Activated T-cell treated with anti-CD3 and anti-CD28 coated beads, Interleukin-2, amount 50 U/mL, for 72 hours (primary cell): Measurements from ENCODE around the gene GIT2. TPM values are rescaled to one million over a fixed set of nuclear protein-coding genes. Genes with fewer than 3 reads are reported as not detected.
"Not testable (repeated sequence)": the region's sequence is repeated elsewhere in the genome, so short reads cannot be mapped to it uniquely, and the experiment has no call there.

Experiments
- ATAC-seq, 2 donors: fragments of 150-1000 bp; cut with Tn5 transposase; replicated peaks in 1 of 2; 2 replicates each; pipeline ENCODE4 v1.10.0; 2021; ENCODE audit warnings: moderate library complexity in 2 of 2, mild to moderate bottlenecking in 1 of 2
- DNase-seq, 2 donors: peaks; one replicate each; pipeline ENCODE4 v3.0.0; 2021 to 2022; ENCODE audit warnings: mixed read lengths in 1 of 2
- H3K27ac Mint-ChIP-seq: one replicate; pipeline ENCODE4 v1.8.0; 2022; ENCODE audit warnings: mild to moderate bottlenecking, moderate library complexity, mixed read lengths
- H3K27me3 Mint-ChIP-seq: one replicate; pipeline ENCODE4 v1.8.0; 2022; ENCODE audit warnings: low read depth, mixed read lengths
- H3K36me3 Mint-ChIP-seq, 2 donors: one replicate each; pipeline ENCODE4 v1.8.0; 2022; ENCODE audit warnings: mixed read lengths in 2 of 2, mild to moderate bottlenecking in 1 of 2; ENCODE audit not compliant: insufficient read depth in 2 of 2
- H3K4me1 Mint-ChIP-seq: one replicate; pipeline ENCODE4 v1.8.0; 2022; ENCODE audit warnings: low read depth, mixed read lengths
- H3K4me3 Mint-ChIP-seq, 2 donors: one replicate each; pipeline ENCODE4 v1.8.0; 2022; ENCODE audit warnings: mild to moderate bottlenecking in 2 of 2, mixed read lengths in 2 of 2, moderate library complexity in 2 of 2
- H3K9me3 Mint-ChIP-seq, 2 donors: one replicate each; pipeline ENCODE4 v1.8.0; 2022; ENCODE audit warnings: mixed read lengths in 2 of 2
- total RNA-seq, 2 donors: library from RNA; stranded (reverse); gene quantifications; one replicate each; pipeline ENCODE4 v1.2.3, GENCODE V29; 2022

GIT2 gene
- total RNA-seq, 2 donors from 2014 or later, result 70.0 to 74.9 TPM

DNA sequence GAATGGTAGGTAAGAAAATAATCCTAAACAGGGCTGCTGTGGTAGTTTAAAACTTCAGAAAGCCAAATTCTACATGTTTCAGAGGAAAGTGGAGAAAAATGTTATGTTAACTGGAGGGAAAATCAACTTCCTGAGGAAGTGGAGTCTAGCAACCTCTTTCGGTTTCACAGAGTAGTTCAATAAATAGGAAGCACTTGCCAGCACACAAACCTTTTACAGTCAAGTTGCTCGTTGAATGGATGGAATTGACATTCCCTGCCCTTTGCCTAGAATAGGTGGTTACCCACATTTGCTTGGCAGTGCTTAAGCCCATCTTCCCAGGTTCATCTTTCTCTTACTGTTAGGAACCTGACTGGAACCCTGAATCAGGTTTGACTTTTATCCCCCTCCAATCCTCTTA is 19.0 kb upstream of the GIT2 start:
- Mint-ChIP-seq H3K36me3 (peaks cover 4 to 18% of the 10 kb centered on the region in 2 donors), H3K4me3 (peak overlapping the region in 1 of 2 donors; percentile 44), H3K27me3 (no peaks in the 10 kb centered on the region), H3K27ac (peak overlapping the region; percentile 64), H3K4me1 (peaks cover 49% of the 10 kb centered on the region), H3K9me3 (no peaks in the 10 kb centered on the region)
- no peak for DNase-seq
- no peak for ATAC-seq

DNA sequence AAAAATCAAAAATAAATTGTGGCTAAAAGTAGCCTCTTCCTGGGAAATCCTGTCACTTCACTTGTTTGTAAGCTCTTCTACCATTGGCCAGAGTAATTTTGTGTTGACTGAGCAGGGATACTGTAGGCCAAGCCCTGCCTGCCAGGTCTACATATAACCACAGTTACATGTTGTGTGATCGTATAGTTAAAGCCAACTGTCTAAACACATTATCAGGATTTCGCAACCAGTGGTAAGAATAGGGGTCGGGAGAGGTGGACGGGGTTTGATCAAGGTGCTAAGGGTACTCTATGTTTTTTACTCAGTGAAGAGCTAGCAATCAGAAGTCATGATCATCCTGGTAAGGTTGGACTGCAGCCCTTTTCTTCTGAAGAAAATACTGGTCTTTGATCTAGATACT is 16.5 kb upstream of the GIT2 start:
- ATAC-seq, result peak in 1 of 2 donors; percentile 18
- no peak for DNase-seq
- Mint-ChIP-seq H3K9me3 (peaks cover 0 to 3% of the 10 kb centered on the region in 2 donors), H3K27me3 (no peaks in the 10 kb centered on the region), H3K27ac (peak overlapping the region; percentile 18), H3K4me1 (peaks cover 74% of the 10 kb centered on the region), H3K4me3 (peak overlapping the region in 1 of 2 donors; percentile 65), H3K36me3 (peaks cover 3 to 13% of the 10 kb centered on the region in 2 donors)

DNA sequence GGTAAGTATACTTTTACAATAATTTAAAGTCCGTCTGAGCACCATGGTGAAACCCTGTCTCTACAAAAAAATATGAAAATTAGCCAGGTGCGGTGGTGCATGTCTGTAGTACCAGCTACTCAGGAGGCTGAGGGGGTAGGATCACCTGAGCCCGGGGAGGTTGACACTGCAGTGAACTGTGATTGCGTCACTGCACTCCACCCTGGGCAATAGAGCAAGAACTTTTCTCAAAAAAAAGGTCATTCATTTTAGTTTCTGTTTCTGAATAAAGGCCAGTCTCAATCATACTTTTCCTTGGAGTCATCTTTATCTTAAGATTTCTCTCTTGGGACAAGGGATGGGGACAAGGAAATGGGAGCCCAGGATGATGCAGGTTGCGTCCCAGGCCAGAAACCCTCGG is 16.0 kb upstream of the GIT2 start:
- peak overlapping the region; percentile 18 for H3K27ac Mint-ChIP-seq
- DNase-seq, result no peak
- H3K36me3 Mint-ChIP-seq, result peaks cover 3 to 14% of the 10 kb centered on the region in 2 donors
- no peaks in the 10 kb centered on the region for H3K27me3 Mint-ChIP-seq
- ATAC-seq, result peak in 1 of 2 donors; percentile 43
- H3K4me1 Mint-ChIP-seq, result peaks cover 78% of the 10 kb centered on the region
- H3K4me3 Mint-ChIP-seq, result peak overlapping the region in 1 of 2 donors; percentile 65
- peaks cover 0 to 3% of the 10 kb centered on the region in 2 donors for H3K9me3 Mint-ChIP-seq

DNA sequence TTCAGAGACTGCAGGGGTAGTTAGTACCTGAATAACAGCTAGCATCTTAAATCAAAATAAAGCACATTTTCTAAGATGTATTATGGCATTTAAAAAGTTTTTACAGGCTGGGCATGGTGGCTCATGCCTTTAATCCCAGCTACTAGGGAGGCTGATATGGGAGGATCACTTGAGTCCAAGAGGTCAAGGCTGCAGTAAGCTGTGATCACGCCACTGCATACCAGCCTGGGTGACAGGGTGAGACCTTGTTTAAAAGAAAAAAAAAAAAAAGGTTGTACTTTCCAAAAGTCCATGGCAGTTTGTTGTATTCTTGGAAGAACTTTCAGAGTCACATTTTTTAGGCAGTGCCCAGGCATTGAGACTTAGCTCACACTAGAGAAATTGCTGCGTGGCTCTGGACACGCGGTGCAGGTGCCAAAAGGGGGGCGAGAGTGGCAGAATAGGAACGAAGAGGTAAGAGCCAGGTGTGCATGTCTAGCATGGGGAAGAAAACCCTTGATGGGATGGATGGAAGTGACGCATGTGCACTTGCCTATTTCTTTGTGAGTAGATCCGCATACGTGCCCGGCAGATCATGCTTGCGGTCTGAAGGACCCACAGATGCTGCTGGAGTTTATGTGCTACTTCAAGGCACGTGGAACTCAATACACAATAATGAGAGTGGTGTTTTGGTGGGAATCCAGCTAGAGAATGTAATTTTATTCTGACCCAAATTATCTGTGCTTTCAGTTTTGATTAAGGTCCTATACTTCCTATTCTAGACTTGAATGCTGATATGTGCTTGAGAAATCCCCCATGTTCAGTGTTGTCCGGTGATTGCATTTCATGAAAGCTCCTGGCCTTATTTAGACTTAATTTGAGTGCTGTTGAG is 14.9 kb upstream of the GIT2 start:
- Mint-ChIP-seq H3K4me3 (peak overlapping the region; percentile 33 to 65), H3K27ac (peak overlapping the region; percentile 41), H3K4me1 (peaks cover 88% of the 10 kb centered on the region), H3K36me3 (peaks cover 7 to 18% of the 10 kb centered on the region in 2 donors), H3K27me3 (no peaks in the 10 kb centered on the region), H3K9me3 (peaks cover 0 to 3% of the 10 kb centered on the region in 2 donors)
- ATAC-seq (peak in 1 of 2 donors; percentile 42), DNase-seq (no peak)

DNA sequence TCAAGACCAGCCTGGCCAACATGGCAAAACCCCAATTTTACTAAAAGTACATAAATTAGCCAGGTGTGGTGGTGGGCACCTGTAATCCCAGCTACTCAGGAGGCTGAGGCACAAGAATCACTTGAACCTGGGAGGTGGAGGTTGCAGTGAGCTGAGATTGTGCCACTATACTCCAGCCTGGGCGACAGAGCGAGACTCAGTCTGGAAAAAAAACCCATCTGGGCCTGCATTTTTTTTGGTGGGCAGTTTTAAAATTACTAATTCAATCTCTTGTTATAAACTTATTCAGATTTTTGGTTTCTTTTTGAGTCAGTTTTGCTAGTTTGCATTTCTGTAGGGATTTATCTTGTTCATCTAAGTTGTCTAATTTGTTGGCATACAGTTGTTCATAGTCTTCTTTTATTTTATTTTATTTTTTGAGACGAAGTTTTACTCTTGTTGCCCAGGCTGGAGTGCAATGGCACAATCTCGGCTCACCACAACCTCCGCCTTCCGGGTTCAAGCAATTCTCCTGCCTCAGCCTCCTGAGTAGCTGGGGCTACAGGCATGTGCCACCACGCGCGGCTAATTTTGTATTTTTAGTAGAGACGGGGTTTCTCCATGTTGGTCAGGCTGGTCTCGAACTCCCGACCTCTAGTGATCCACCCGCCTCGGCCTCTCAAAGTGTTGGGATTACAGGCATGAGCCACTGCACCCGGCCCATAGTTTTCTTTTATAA is 12.7 kb upstream of the GIT2 start:
- Mint-ChIP-seq H3K36me3 (peaks cover 5 to 18% of the 10 kb centered on the region in 2 donors), H3K4me1 (peaks cover 92% of the 10 kb centered on the region), H3K4me3 (peak overlapping the region; percentile 46 to 83), H3K27ac (peak overlapping the region; percentile 79)
- DNase-seq (peak in 1 of 2 donors; percentile 24), ATAC-seq (peak; percentile 35 to 42)
- H3K9me3 Mint-ChIP-seq, H3K27me3 Mint-ChIP-seq: not testable (repeated sequence)

DNA sequence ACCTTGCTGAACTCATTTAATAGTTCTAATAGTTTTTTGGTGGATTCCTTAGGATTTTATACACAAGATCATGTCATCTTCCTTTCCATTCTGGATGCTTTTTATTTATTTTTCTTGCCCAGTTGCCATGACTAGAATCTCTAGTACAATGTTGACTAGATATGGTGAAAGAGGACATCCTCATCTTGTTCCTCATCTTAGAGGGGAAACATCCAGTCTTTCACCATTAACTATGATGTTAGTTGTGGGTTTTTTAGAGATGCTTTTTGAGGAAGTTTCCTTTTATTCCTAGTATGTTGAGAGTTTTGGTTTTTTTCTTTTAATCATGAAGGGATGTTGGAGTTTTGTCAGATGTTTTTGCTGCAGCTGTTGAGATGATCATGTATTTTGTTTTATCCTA is 11.7 kb upstream of the GIT2 start:
- H3K27ac Mint-ChIP-seq, result peak overlapping the region; percentile 77
- DNase-seq (no peak), ATAC-seq (no peak)
- peaks cover 0 to 3% of the 10 kb centered on the region in 2 donors for H3K9me3 Mint-ChIP-seq
- peaks cover 98% of the 10 kb centered on the region for H3K4me1 Mint-ChIP-seq
- peak overlapping the region in 1 of 2 donors; percentile 43 for H3K4me3 Mint-ChIP-seq
- no peaks in the 10 kb centered on the region for H3K27me3 Mint-ChIP-seq
- peaks cover 7 to 18% of the 10 kb centered on the region in 2 donors for H3K36me3 Mint-ChIP-seq

DNA sequence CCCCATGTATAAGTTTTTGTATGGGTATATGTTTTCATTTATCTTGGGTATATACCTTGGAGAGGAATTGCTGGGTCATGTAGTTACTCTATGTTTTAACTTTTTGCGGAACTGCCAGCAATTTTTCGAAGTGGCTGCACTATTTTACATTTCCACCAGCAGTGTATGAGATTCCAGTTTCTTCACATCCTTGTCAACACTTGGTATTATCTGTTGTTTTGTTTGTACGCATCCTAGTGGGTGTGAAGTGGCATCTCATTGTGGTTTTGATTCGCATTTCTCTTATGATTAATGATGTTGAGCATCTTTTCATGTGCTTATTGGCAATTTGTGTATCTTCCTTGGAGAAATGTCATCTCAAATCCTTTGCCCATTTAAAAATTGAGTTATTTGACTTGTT is 9.9 kb upstream of the GIT2 start:
- H3K36me3 Mint-ChIP-seq, result peaks cover 7 to 16% of the 10 kb centered on the region in 2 donors
- H3K27me3 Mint-ChIP-seq, result no peaks in the 10 kb centered on the region
- peaks cover 0 to 3% of the 10 kb centered on the region in 2 donors for H3K9me3 Mint-ChIP-seq
- H3K4me1 Mint-ChIP-seq, result peaks cover 97% of the 10 kb centered on the region
- H3K27ac Mint-ChIP-seq, result no peak overlapping the region
- DNase-seq, result no peak
- ATAC-seq, result no peak
- H3K4me3 Mint-ChIP-seq, result peak overlapping the region in 1 of 2 donors; percentile 77

DNA sequence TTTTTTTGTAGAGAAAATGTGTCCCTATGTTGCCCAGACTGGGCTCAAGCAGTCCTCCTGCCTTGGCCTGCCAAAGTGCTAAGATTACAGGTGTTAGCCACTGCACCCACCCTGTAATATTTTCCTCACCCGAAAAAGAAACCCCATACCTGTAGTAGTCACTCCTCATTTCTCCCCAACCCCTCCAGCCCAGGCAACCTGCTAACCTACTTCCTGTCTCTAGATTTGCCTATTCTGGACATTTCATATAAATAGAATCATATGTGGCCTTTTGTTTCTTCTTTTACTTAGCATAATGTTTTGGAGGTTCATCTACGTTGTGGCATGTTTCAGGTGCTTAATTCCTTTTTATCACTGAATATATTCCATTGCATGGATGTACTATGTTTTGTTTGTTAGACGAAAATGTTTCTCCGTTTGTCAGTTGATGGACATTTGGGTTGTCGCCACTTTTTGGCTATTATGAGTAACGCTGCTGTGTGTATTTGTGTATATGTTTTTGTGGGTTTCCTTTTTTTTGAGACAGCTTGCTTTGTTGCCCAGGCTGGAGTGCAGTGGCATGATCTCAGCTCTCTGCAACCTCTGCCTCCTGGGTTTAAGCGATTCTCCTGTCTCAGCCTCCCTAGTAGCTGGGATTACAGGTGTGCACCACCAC is 9.3 kb upstream of the GIT2 start:
- H3K4me3 Mint-ChIP-seq, result peak overlapping the region; percentile 70 to 77
- ATAC-seq (peak; percentile 72 to 73), DNase-seq (peak; percentile 28 to 35)
- peaks cover 97% of the 10 kb centered on the region for H3K4me1 Mint-ChIP-seq
- H3K9me3 Mint-ChIP-seq, result peaks cover 0 to 3% of the 10 kb centered on the region in 2 donors
- H3K27ac Mint-ChIP-seq, result peak overlapping the region; percentile 54
- H3K36me3 Mint-ChIP-seq, result peaks cover 7 to 16% of the 10 kb centered on the region in 2 donors
- no peaks in the 10 kb centered on the region for H3K27me3 Mint-ChIP-seq

DNA sequence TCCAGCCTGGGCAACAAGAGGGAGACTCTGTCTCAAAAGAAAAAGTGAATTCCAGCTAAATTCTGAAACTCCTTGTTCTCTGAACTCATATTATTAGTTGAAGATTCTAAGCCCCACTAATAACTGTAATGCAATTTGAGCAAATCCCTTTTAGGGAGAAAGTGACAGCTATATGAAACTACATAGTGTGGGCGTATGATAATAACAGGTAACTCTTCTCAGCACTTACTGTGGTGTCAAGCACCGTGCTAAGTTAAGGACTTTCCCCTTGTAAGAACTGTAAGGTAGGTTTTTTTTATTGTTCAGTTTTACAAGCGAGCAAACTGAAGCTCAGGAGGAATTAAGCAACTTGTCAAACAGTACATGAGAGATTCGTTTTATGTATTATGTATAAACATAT is 8.4 kb upstream of the GIT2 start:
- Mint-ChIP-seq H3K4me1 (peaks cover 95% of the 10 kb centered on the region), H3K4me3 (peak overlapping the region; percentile 34 to 77), H3K36me3 (peaks cover 12 to 18% of the 10 kb centered on the region in 2 donors), H3K9me3 (peaks cover 0 to 3% of the 10 kb centered on the region in 2 donors), H3K27me3 (no peaks in the 10 kb centered on the region), H3K27ac (no peak overlapping the region)
- DNase-seq (no peak), ATAC-seq (peak; percentile 59 to 69)

DNA sequence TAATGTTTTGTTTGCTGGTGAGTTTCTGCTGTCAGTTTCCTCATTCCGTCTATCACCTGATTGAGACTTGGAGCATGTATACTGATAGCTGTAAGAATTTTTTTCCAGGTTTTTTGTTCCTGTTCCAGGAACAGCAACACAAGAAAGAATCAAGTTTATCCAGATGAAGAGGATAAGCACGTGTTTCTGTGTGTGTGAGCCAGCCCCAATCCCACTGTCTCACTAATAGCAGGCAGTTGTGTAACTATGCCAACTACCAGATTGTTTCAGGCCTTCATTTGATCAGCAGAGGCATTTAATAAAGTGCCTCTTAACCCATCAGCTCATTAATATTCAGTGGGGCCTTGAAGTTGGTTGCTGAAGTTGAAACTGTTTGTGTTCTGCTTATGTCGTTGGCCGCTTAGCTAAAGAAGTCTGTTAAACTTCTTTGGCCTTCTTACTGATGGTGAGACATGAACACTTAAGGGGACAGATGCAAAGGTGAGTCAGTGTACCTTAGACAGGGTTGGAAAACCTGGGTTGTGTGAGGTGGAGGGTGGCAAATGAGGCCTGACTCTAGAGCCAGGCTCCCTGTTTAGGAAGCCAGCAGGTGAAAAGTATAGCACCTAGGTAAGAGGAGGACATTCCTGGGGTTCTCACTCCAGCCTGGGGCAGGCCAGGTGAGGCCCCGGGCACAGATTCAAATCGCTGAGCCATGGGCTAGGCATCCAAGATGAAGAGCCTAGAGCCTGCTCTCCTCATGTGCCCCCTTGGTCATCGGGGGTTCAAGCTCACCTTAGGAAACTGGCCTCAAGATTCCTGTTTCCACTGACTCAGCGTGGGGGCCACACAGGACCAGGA is 6.7 kb upstream of the GIT2 start:
- peak overlapping the region; percentile 39 for H3K27ac Mint-ChIP-seq
- H3K4me1 Mint-ChIP-seq, result peaks cover 87% of the 10 kb centered on the region
- ATAC-seq (no peak), DNase-seq (no peak)
- H3K4me3 Mint-ChIP-seq, result peak overlapping the region in 1 of 2 donors; percentile 41
- H3K27me3 Mint-ChIP-seq, result no peaks in the 10 kb centered on the region
- peaks cover 0 to 1% of the 10 kb centered on the region in 2 donors for H3K9me3 Mint-ChIP-seq
- H3K36me3 Mint-ChIP-seq, result peaks cover 12 to 13% of the 10 kb centered on the region in 2 donors

DNA sequence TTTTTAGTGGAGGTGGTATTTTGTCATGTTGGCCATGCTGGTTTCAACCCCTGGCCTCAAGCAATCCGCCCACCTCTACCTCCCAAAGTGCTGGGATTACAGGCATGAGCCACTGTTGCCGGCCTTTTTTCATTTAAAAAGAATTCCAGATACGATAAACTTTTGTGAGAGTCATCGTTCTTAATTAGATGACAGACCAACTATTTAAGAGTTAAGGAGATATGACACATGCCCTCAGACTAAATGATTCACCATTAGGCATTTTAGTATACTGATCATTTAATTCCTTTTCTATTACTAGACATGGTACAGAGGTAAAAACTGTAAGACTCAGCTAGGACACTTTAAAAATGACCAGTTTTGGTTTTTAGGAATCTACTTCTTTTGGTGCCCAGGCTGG is 5.4 kb upstream of the GIT2 start:
- no peak overlapping the region for H3K27ac Mint-ChIP-seq
- no peaks in the 10 kb centered on the region for H3K9me3 Mint-ChIP-seq
- DNase-seq (no peak), ATAC-seq (no peak)
- no peaks in the 10 kb centered on the region for H3K27me3 Mint-ChIP-seq
- H3K4me1 Mint-ChIP-seq, result peaks cover 83% of the 10 kb centered on the region
- H3K36me3 Mint-ChIP-seq, result peaks cover 6 to 11% of the 10 kb centered on the region in 2 donors
- peak overlapping the region; percentile 99 to 100 for H3K4me3 Mint-ChIP-seq

DNA sequence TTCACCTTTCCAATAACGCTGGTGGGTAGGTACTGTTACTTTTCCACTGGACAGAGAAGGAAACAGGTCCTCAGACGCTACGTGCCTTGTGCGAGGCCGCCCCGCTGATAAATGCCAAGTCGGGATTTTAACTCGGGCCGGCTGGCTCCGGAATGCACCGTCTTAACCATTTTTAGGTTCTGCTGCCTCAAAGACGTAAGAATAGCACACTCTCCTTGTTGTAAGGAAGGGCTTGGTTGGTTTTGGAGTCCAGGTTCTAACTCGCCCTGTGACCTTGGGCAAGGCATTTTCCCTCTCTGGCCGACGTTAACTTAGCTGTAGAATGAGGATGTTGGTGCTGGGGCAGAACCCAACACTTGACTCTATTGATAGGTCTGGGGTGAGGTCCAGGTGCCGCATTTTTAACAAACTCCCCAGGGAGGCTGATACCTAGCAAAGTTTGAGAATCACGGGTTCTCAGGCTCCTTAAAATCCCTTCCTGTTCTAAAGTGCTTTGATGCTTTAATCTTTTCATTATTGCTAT is 3.9 kb upstream of the GIT2 start:
- peaks cover 67% of the 10 kb centered on the region for H3K4me1 Mint-ChIP-seq
- H3K36me3 Mint-ChIP-seq, result peaks cover 4 to 8% of the 10 kb centered on the region in 2 donors
- H3K4me3 Mint-ChIP-seq, result peak overlapping the region; percentile 99 to 100
- ATAC-seq (no peak), DNase-seq (no peak)
- peak overlapping the region; percentile 99 for H3K27ac Mint-ChIP-seq
- no peaks in the 10 kb centered on the region for H3K9me3 Mint-ChIP-seq
- no peaks in the 10 kb centered on the region for H3K27me3 Mint-ChIP-seq
